ENCODE results near the gene DCST2.

DCST2 gene

DNA sequence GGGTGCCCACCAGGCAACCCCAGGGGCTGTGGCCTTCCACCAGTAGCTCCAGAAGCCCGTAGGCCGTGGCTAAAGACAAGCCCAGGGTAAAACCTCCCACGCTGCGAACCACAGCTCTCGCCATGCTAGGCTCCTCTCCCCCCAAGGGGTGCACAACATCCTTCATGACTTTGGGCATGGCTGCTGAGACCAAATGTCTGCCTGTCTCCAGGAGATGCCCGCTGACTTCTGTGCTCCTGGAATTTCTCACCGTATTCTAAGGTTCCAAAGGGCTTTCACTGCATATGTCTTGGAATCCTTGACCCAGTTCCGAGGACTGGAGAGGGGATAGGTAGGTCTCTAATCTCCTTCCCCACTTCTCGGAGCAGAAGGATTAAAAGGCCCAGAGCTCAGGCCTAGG, at the start of gene DCST2, which contains the start of gene DCST1:
Gene DCST2, minus strand, starts transcription at position 258 of the 400 bp plus-strand sequence. Its CDS starts 80 bp downstream, at position 178.
Gene DCST1, plus strand, starts transcription at position 301 of the 400 bp plus-strand sequence. CDS start 213 bp downstream, outside the sequence.
- ATAC-seq = no peak

- no peak for ATAC-seq
Observed at GRCh38 chr1:155083052-155083541, 49.5 kb upstream of the DCST2 start.

GRCh38 chr1:155082301-155083051, 48.9 kb upstream of the DCST2 start:
- no peak for ATAC-seq

- ATAC-seq = no peak
Observed at GRCh38 chr1:155081472-155082300, 48.1 kb upstream of the DCST2 start.

GRCh38 chr1:155080312-155081228, 47.0 kb upstream of the DCST2 start:
- no peak for ATAC-seq

DNA sequence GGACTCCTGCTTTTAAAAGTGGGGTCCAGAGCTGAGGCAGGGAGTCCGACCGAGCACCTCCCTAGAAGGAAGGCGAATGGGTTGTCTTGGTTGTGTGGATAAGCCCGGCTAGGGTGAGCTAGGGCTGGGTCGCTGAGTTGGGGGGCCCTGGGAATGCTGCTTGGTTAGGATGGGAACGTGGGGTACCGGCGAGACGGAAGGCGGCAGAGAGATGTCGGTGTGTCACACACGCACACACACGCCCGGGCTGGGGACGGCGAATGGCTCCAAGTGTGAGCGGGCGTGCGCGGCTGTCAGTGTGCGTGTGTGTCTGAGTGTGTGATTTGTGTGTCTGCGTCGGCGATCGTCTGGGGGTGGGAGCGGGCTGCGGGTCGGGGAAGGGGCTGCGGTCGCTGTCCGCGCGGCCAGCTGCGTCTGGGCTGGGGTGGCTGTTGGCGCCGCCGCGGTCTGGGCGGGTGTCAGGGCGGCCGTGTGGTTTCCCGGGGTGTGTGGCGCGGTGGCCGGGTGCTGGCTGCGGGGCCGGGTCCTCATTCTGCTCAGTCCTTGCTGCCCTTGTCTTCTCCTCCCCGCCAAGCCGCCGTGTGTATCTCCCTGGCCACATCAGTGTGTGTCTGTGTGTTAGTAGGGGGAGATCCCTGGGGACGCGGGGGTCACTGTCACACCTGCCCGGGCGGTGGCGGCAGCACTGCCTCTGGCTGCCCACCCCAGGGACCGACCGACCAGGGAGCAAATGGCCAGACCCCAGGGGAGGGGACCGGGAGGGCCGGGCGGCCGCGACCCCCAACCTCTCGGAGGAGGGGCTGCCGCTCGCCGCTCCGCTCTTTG, 46.1 kb upstream of the DCST2 start:
- no peak for ATAC-seq

- no peak for ATAC-seq
Observed at GRCh38 chr1:155079210-155079486, 45.6 kb upstream of the DCST2 start.

DNA sequence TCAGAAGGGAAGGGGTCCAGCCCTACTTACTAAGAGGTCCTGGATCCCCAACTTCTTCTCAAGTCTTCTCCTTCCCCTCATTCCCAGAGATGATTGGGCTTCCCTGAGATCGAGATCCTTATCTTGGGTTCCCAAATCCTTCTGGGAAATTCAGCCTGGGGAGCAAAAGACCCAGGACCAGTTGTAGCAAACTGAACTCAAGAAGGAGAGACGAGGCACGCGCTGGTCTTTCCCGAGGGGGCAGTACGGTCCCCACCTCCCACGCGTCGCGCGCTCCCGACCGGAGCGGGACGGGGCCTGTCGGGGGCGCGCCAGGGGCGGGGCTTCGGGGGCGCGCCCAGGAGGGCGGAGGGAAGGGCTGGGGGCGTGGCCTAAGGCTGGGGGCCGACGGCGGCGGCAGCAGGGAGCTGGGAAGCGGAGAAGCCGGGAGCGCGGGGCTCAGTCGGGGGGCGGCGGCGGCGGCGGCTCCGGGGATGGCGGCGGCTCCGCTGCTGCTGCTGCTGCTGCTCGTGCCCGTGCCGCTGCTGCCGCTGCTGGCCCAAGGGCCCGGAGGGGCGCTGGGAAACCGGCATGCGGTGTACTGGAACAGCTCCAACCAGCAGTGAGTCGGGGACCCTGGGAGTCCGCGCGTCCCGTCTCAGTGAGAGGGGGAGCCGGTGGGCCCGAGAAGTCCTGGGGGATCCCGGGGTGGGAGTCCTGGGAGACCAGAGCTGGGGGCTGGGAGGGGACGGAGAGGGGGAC, 45.1 kb upstream of the DCST2 start, which contains the start of gene EFNA3:
Gene EFNA3, plus strand, starts transcription at position 369 of the 741 bp plus-strand sequence. Its CDS starts 105 bp downstream, at position 474.
- peak; percentile 25 to 39 for ATAC-seq

- no peak for ATAC-seq
Observed at GRCh38 chr1:155077758-155078445, 44.3 kb upstream of the DCST2 start.

DNA sequence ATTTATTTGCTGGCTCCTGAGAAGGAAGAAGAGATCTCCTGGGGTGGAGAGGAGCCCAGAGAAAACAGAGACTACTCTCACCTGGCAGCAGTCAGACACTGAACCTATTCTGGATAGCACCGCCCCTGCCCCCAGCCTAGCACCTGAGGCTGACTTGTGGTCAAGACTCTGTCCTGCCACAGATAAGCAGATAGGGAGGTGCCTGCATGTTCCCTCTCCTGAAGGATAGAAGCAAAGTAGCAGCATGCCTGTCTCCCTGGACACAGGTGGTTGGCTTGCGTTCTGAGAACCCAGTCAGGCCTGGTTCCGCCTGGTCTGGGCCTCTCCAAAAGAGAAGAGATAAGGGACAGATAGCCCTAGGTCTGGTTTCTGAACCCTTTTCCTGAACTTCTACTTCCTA, 43.8 kb upstream of the DCST2 start:
- ATAC-seq = no peak

GRCh38 chr1:155076371-155076770, 42.8 kb upstream of the DCST2 start:
- ATAC-seq = no peak

- no peak for ATAC-seq
Observed at GRCh38 chr1:155075535-155075934, 42.0 kb upstream of the DCST2 start.

DNA sequence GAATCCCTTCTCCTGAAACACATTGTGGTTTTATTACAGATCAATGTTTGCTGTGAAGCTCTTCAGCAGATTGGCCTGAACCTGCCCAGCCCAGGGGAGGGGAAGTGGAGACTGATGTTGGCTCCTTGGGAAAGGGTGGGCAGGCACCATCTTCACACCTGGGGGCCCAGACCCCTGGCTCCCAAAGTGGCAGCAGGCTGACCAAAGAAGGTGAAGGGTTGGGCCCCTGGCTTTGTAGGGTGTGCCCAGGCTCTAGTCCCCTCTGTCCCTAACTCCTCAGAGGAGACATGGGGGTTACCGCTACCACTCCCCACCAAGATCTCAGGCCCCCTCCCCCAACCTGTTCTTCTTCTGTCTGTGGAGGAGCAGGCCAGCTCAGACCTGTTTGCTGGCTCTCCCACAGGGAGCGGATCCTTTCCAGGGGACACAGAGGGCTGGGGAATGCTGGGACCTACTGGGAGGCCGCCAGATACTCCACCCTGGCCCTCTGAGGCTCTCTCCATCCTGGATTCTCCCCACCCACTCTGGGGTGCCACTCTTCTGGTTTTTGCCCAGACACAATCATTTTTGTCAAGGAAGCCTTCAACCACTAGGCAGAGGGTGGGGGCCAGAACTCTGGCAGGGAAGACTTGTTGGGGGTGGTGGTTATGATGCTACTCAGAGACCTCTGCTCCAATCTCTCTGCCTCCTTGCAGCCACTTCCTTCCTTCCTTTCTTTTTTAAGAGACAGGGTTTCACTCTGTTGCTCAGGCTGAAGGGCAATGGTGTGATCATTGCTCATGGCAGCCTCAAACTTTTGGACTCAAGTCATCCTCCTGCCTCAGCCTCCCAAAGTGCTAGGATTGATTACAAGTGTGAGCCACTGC, 40.0 kb upstream of the DCST2 start:
- no peak for ATAC-seq

DNA sequence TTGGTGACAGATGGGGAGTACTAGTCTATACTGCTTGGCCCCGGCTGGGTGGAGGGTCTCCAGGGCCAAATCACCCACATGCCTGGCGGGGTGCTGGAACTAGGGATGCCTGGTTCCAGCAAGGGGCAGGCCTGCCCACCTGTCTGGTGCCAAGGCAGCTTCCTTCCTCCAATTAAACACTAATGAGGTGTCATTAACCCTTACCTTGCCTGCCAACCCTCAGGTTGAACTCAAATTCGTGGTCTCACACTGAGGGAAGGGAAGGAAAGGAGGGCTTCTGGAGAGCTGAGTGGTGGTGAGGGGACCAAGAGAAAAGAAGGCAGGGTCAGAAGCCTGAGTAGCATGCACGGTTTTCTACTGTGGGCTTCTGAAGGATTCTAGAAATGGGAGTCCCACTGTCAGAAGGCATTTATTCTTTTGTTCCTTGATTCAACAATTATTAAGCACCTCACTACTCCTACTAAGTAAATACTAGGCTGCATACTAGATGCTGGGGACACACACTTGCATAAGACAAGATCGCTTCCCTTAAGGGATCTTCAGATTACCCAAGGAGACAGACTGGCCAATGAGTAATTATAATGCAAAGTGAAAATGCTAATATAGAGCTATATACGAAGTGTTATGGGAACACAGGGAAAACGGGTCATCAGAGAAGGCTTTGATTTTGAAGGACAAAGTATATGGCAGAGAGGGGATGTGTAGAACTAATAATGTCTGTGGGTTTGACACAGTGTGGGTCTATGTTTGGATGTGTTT, 39.1 kb upstream of the DCST2 start:
- ATAC-seq = no peak

DNA sequence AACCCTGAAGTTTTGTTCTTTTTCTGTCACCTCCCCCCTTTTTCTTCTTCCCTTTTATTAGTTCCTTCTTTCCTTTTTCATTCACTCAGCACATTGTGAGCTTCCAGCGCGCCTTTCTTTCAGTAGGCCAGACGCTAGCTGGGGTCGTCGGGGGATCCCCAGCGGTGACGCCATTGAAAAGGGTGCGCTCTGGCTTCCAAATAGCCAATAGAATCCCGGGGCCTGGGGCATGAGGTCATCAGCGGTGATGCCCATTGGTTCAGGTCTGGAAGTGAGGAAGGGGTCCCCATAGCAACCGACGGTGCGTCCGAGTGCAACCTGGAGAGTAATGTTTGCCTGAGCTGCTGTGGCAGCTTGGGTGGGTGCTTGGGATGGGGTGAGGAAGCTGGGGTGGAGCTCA, 38.1 kb upstream of the DCST2 start:
- ATAC-seq = no peak

- peak; percentile 95 to 96 for ATAC-seq
Observed at GRCh38 chr1:155070721-155071569, 37.4 kb upstream of the DCST2 start.

DNA sequence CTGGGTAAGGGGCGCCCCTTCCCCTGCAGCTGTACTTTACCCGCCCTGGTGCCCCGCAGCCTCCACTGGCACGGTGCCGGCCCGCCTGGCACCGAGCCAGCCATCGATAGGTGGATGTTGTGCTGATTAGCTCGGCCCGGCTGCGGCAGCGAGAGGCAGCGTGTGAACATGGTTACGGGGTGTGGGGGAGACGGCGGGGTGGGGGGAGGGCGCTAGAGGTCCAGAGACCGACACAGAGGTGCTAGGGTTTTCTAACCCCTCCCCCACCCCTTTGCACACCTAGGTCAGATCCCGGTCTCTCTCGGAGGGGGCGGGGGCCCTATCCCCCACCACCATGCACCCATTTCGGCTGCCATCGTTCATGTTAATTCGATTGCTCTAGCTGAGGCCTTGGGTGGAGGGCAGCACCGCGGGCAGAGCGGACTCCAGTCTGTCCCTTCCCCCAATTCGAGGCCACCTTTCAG, 36.6 kb upstream of the DCST2 start:
- no peak for ATAC-seq
